B cell (primary cell): ENCODE measurements around the gene NKAPL. TPM values are rescaled to one million over a fixed set of nuclear protein-coding genes. Genes with fewer than 3 reads are reported as not detected.

ENCODE experiments used
- ATAC-seq: fragments of 200-7000 bp; cut with Tn5 transposase; one replicate; pipeline ENCODE4 v1.10.0; 2021; ENCODE audit warnings: low read depth, mild to moderate bottlenecking, moderate number of reproducible peaks, moderate library complexity
- CTCF ChIA-PET: fragments of 350-600 bp; sonication (Branson Sonifier 250); formaldehyde crosslinking; loops from one replicate; lab custom pipeline; 2021; ENCODE audit warnings: antibody characterized with exemption, inconsistent platforms; lab: Charles Lee
- POLR2A ChIA-PET: fragments of 350-600 bp; sonication (Branson Sonifier 250); formaldehyde crosslinking; loops from one replicate; lab custom pipeline; 2021; ENCODE audit warnings: antibody characterized with exemption; lab: Charles Lee
- DNase-seq: peaks from one replicate; pipeline ENCODE4 v3.0.0; 2013
- H2AFZ ChIP-seq: 2 replicates; pipeline ENCODE4 v1.6.1; 2012; ENCODE audit warnings: mild to moderate bottlenecking, low read depth, low read length; ENCODE audit not compliant: insufficient read depth, poor library complexity, severe bottlenecking
- H3K27ac ChIP-seq, 2 donors: 1 replicate in 1 of 2; 2 replicates in 1 of 2; pipeline ENCODE4 v1.5.1; 2012 to 2013; ENCODE audit warnings: low read length in 2 of 2, mild to moderate bottlenecking in 2 of 2, moderate library complexity in 1 of 2
- H3K27me3 ChIP-seq, 4 experiments: fragments of 200-600 bp in 1 of 4; sonication (generic) in 1 of 4; replicated peaks in 1 of 4; 1 replicate in 2 of 4; 2 replicates in 2 of 4; pipeline versions ENCODE4 v1.6.1 to v1.7.0; 2013 to 2016; ENCODE audit warnings: low read length in 3 of 4, mild to moderate bottlenecking in 2 of 4, mixed read lengths in 1 of 4, moderate library complexity in 1 of 4; ENCODE audit not compliant: insufficient read depth in 4 of 4, control insufficient read depth in 3 of 4; ENCODE audit errors: control extremely low read depth in 1 of 4
- H3K36me3 ChIP-seq, 2 experiments: replicated peaks in 1 of 2; 1 replicate in 1 of 2; 2 replicates in 1 of 2; pipeline versions ENCODE4 v1.6.1 to v1.7.1; 2013; ENCODE audit warnings: low read length in 1 of 2; ENCODE audit not compliant: insufficient read depth in 2 of 2, control insufficient read depth in 1 of 2; ENCODE audit errors: control extremely low read depth in 1 of 2, extremely low read depth in 1 of 2
- H3K4me1 ChIP-seq, 2 donors: fragments of 200-600 bp in 1 of 2; sonication (generic) in 1 of 2; 1 replicate in 1 of 2; 2 replicates in 1 of 2; pipeline versions ENCODE4 v1.5.1 to v1.6.1; 2013 to 2017; ENCODE audit warnings: low read length in 2 of 2; ENCODE audit not compliant: control insufficient read depth in 2 of 2, insufficient read depth in 2 of 2
- H3K4me2 ChIP-seq: replicated peaks from 2 replicates; pipeline ENCODE3; 2012; ENCODE audit warnings: mild to moderate bottlenecking, low read depth, low read length; ENCODE audit not compliant: poor library complexity, severe bottlenecking
- H3K4me3 ChIP-seq, 5 experiments: fragments of 200-600 bp in 1 of 5; sonication (generic) in 1 of 5; 1 replicate in 3 of 5; 2 replicates in 2 of 5; pipeline versions ENCODE4 v1.5.1 to v1.7.0; 2011 to 2016; ENCODE audit warnings: low read length in 4 of 5, mild to moderate bottlenecking in 4 of 5, low read depth in 2 of 5, control low read depth in 1 of 5, moderate library complexity in 1 of 5; ENCODE audit not compliant: insufficient read depth in 1 of 5; ENCODE audit errors: control extremely low read depth in 1 of 5, extremely low read depth in 1 of 5
- H3K79me2 ChIP-seq: fragments of 200-600 bp; sonication (generic); one replicate; pipeline ENCODE4 v1.6.0; 2016; ENCODE audit warnings: low read length; ENCODE audit not compliant: control insufficient read depth, insufficient read depth
- H3K9ac ChIP-seq: fragments of 200-600 bp; sonication (generic); 2 replicates; pipeline ENCODE4 v1.6.1; 2017; ENCODE audit warnings: mild to moderate bottlenecking, low read length, moderate library complexity
- H3K9me3 ChIP-seq, 3 donors: one replicate each; pipeline versions ENCODE4 v1.6.1 to v1.7.1; 2013; ENCODE audit warnings: low read length in 2 of 3; ENCODE audit not compliant: control insufficient read depth in 2 of 3, insufficient read depth in 1 of 3; ENCODE audit errors: control extremely low read depth in 1 of 3
- H4K20me1 ChIP-seq: 2 replicates; pipeline ENCODE4 v1.6.0; 2012; ENCODE audit warnings: mild to moderate bottlenecking, low read length; ENCODE audit not compliant: insufficient read depth, control insufficient read depth, poor library complexity, severe bottlenecking
- H3K27ac Mint-ChIP-seq: one replicate; pipeline ENCODE4 v1.8.0; 2021; ENCODE audit warnings: mixed read lengths
- H3K27me3 Mint-ChIP-seq: one replicate; pipeline ENCODE4 v1.8.0; 2021; ENCODE audit warnings: mixed read lengths
- H3K4me1 Mint-ChIP-seq: one replicate; pipeline ENCODE4 v1.8.0; 2021; ENCODE audit warnings: mixed read lengths
- H3K4me3 Mint-ChIP-seq: one replicate; pipeline ENCODE4 v1.8.0; 2021; ENCODE audit warnings: mixed read lengths
- H3K9me3 Mint-ChIP-seq: one replicate; pipeline ENCODE4 v1.8.0; 2022; ENCODE audit warnings: mixed read lengths; ENCODE audit not compliant: insufficient read depth
- CTCF ChIP-seq: fragments of 200-600 bp; IDR thresholded peaks from one replicate; pipeline ENCODE4 v1.8.0; 2022; ENCODE audit warnings: antibody characterized with exemption, mild to moderate bottlenecking
- EZH2 ChIP-seq: IDR thresholded peaks from 2 replicates; pipeline ENCODE4 v1.6.1; 2012; ENCODE audit warnings: borderline replicate concordance, low read depth, mild to moderate bottlenecking, moderate library complexity, low read length; ENCODE audit not compliant: insufficient read depth, poor library complexity, severe bottlenecking
- WGBS: methylation state at CpG from one replicate; pipeline ENCODE4 v1.1.5; 2013; ENCODE audit warnings: missing lambda C conversion rate; ENCODE audit not compliant: insufficient coverage; 5-methylcytosine and 5-hydroxymethylcytosine counted together
- intact Hi-C: fragments of 100-400 bp; cut with micrococcal nuclease; formaldehyde crosslinking; loops from one replicate; pipeline ENCODE4 v1.10.0; 2022
- polyA plus RNA-seq: library from polyadenylated mRNA; depleted of rRNA; stranded (reverse); fragments of >200 nt; gene quantifications from 2 replicates; pipeline ENCODE4 v1.2.3, GENCODE V29; 2012
- total RNA-seq, 2 donors: library from RNA; stranded (reverse); fragments of 120-200 nt in 1 of 2; gene quantifications; 1 replicate in 1 of 2; 2 replicates in 1 of 2; pipeline versions ENCODE4 v1.2.3 to v1.2.4, GENCODE V29; 2013 to 2022

The NKAPL gene
- total and polyA plus RNA-seq, 2 donors (not counting 1 experiment from before 2014, with no cell fraction given): 0.52 TPM; not detected in 1

GRCh38 chr6:28266962-28267694, 8.0 kb downstream of the NKAPL start, which contains the start of gene ZSCAN26:
ZSCAN26 (plus strand) TSS chr6:28267143; CDS start chr6:28271920, 4,777 bp downstream.
- ChIA-PET POLR2A (interaction anchor here (0.5 to 2.1 kb wide), 8 partner anchors 15 to 894 kb away, joined by 3 to 12 read pairs (median 4); partner anchors contain the start of genes ZKSCAN4, ZKSCAN8, ZSCAN12 and ZSCAN31), CTCF (interaction anchor here (0.7 to 3.0 kb wide), 9 partner anchors 14 to 470 kb away, joined by 3 to 24 read pairs (median 4); partner anchors contain the start of genes PGBD1, ZKSCAN3, ZKSCAN4 and ZSCAN31)
- H3K27ac ChIP-seq: peak within 1 kb of the TSS; percentile 66 to 77
- intact Hi-C loops: loop anchor here (1.0 to 5.0 kb wide), 10 partner anchors 15 to 880 kb away; partner anchors contain the start of genes ZKSCAN3, ZKSCAN4, ZNF165 and ZNF391
- peaks cover 24% of the 10 kb centered on the region for H3K79me2 ChIP-seq
- Mint-ChIP-seq H3K27me3 (no peaks in the 10 kb centered on the region), H3K4me3 (no peak within 1 kb of the TSS), H3K9me3 (no peaks in the 10 kb centered on the region), H3K27ac (no peak within 1 kb of the TSS), H3K4me1 (peaks cover 10% of the 10 kb centered on the region)
- no peak for TF ChIP-seq EZH2
- no peak for TF ChIP-seq CTCF
- H3K9ac ChIP-seq: peak within 1 kb of the TSS; percentile 89
- H3K9me3 ChIP-seq: no peaks in the 10 kb centered on the region
- WGBS: under 1% methylated on average over 26 of the region's 32 CpGs
- H3K4me2 ChIP-seq: peak within 1 kb of the TSS; percentile 84
- H3K4me1 ChIP-seq: peaks cover 10 to 18% of the 10 kb centered on the region in 2 donors
- ATAC-seq (peak; percentile 96), DNase-seq (peak; percentile 95)
- peak within 1 kb of the TSS; percentile 94 for H2AFZ ChIP-seq
- H3K4me3 ChIP-seq: peak within 1 kb of the TSS; percentile 62 to 100 (median 72)
- no peaks in the 10 kb centered on the region for H4K20me1 ChIP-seq
- H3K36me3 ChIP-seq: peaks cover 0 to 6% of the 10 kb centered on the region in 2 experiments
- peaks cover 0 to 3% (median 0%) of the 10 kb centered on the region in 4 experiments for H3K27me3 ChIP-seq
